ENCODE measurements around the gene H2BK1. TPM values are rescaled to one million over a fixed set of nuclear protein-coding genes. Genes with fewer than 3 reads are reported as not detected.

The H2BK1 gene
- total RNA-seq, 1 donor from 2014 or later = not detected

GRCh38 chr7:151247611-151248345, 37.5 kb upstream of the H2BK1 start:
- H3K4me1 ChIP-seq = peaks cover 93% of the 10 kb centered on the region
- H3K36me3 ChIP-seq = no peaks in the 10 kb centered on the region
- DNase-seq = no peak

GRCh38 chr7:151246851-151247580, 36.7 kb upstream of the H2BK1 start:
- intact Hi-C loops (cut with micrococcal nuclease) = no loop called here

More at GRCh38 chr7:151247611-151248345, 37.5 kb upstream of the H2BK1 start:
- intact Hi-C loops (cut with micrococcal nuclease) = no loop called here
- H3K4me3 ChIP-seq = peak overlapping the region; percentile 84
- H3K9me3 ChIP-seq (replicated peaks) = no peaks in the 10 kb centered on the region
- H3K27me3 ChIP-seq (ENCODE audit: low read depth) = peaks cover 29% of the 10 kb centered on the region
- H3K27ac ChIP-seq (replicated peaks) = peak overlapping the region; percentile 99
- TF ChIP-seq, protein P1, sequence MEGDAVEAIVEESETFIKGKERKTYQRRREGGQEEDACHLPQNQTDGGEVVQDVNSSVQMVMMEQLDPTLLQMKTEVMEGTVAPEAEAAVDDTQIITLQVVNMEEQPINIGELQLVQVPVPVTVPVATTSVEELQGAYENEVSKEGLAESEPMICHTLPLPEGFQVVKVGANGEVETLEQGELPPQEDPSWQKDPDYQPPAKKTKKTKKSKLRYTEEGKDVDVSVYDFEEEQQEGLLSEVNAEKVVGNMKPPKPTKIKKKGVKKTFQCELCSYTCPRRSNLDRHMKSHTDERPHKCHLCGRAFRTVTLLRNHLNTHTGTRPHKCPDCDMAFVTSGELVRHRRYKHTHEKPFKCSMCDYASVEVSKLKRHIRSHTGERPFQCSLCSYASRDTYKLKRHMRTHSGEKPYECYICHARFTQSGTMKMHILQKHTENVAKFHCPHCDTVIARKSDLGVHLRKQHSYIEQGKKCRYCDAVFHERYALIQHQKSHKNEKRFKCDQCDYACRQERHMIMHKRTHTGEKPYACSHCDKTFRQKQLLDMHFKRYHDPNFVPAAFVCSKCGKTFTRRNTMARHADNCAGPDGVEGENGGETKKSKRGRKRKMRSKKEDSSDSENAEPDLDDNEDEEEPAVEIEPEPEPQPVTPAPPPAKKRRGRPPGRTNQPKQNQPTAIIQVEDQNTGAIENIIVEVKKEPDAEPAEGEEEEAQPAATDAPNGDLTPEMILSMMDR (IDR thresholded peaks at IDR 0.05; ENCODE audit: borderline replicate concordance) = no peak

GRCh38 chr7:151246102-151246850, 36.0 kb upstream of the H2BK1 start:
- DNase-seq = no peak
- TF ChIP-seq, protein P1 (IDR thresholded peaks at IDR 0.05; ENCODE audit: borderline replicate concordance) = no peak
- Histone ChIP-seq H3K4me1 (peaks cover 86% of the 10 kb centered on the region), H3K9me3 (replicated peaks) (no peaks in the 10 kb centered on the region), H3K27ac (replicated peaks) (peak overlapping the region; percentile 99), H3K27me3 (ENCODE audit: low read depth) (peaks cover 29% of the 10 kb centered on the region), H3K36me3 (peaks cover 9% of the 10 kb centered on the region), H3K4me3 (peak overlapping the region; percentile 84)
- intact Hi-C loops (cut with micrococcal nuclease) = no loop called here

More at GRCh38 chr7:151246851-151247580, 36.7 kb upstream of the H2BK1 start:
- H3K4me1 ChIP-seq = peaks cover 87% of the 10 kb centered on the region
- H3K4me3 ChIP-seq = peak overlapping the region; percentile 84
- peaks cover 2% of the 10 kb centered on the region for H3K36me3 ChIP-seq
- TF ChIP-seq, protein P1 (IDR thresholded peaks at IDR 0.05; ENCODE audit: borderline replicate concordance) = no peak
- DNase-seq = no peak
- no peaks in the 10 kb centered on the region for H3K9me3 ChIP-seq (replicated peaks)
- H3K27me3 ChIP-seq (ENCODE audit: low read depth) = peaks cover 29% of the 10 kb centered on the region
- peak overlapping the region; percentile 99 for H3K27ac ChIP-seq (replicated peaks)

DNA sequence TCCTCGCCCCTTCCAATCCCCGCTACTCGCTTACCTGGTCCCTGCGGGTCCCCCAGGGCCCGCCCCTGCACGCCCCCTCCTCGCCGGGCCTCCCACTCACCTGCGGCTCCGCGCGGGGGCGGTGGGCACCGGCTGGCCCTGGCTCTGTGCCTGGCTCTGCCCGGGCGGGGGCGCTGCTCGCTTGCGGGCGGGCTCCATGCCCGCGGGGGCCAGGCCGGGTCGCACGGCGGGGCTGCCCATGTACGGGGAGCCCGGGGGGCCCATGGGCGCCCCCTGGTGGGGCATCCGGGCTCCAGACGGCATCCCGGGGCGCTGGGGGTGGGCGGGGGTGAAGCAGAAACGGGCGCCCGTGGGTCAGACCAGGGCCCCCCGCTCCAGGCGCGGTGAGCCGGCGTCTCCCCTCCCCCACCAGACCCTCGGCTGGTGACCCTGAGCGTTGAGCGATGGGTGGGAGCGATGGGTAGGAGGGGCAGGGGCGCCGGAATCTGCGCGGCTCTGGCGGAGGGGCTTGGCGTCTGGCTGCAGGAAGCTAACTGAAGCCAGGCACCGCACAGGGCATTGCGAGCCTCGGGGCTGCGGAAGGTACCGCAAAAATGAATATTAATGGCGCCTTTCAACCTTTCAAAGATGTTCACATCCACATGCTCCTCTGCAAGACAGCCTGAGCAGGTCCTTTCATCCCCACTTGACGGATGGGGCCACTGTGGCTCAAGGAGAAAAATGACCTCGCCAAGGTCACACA, 35.2 kb upstream of the H2BK1 start:
- peak overlapping the region; percentile 84 for H3K4me3 ChIP-seq
- peaks cover 86% of the 10 kb centered on the region for H3K4me1 ChIP-seq
- DNase-seq = no peak
- intact Hi-C loops (cut with micrococcal nuclease) = no loop called here
- TF ChIP-seq, protein P1 (IDR thresholded peaks at IDR 0.05; ENCODE audit: borderline replicate concordance) = peak; percentile 71
- H3K27ac ChIP-seq (replicated peaks) = peak overlapping the region; percentile 99
- H3K36me3 ChIP-seq = peaks cover 17% of the 10 kb centered on the region
- no peaks in the 10 kb centered on the region for H3K9me3 ChIP-seq (replicated peaks)
- H3K27me3 ChIP-seq (ENCODE audit: low read depth) = peaks cover 29% of the 10 kb centered on the region
